CD4-positive, alpha-beta T cell (primary cell): ENCODE results near the gene ADAMTSL1. TPM values are rescaled to one million over a fixed set of nuclear protein-coding genes. Genes with fewer than 3 reads are reported as not detected.

Experiments
- ATAC-seq: fragments of 200-7000 bp; cut with Tn5 transposase; one replicate; pipeline ENCODE4 v1.10.0; 2022; ENCODE audit warnings: mild to moderate bottlenecking; ENCODE audit not compliant: poor library complexity
- CTCF ChIA-PET: fragments of 350-600 bp; sonication (Branson Sonifier 250); formaldehyde crosslinking; loops from one replicate; lab custom pipeline; 2021; ENCODE audit warnings: antibody characterized with exemption, inconsistent platforms; lab: Charles Lee
- POLR2A ChIA-PET: fragments of 350-600 bp; sonication (Branson Sonifier 250); formaldehyde crosslinking; loops from one replicate; lab custom pipeline; 2021; ENCODE audit warnings: antibody characterized with exemption, inconsistent platforms; lab: Charles Lee
- DNase-seq, 14 experiments: peaks; one replicate each; pipeline ENCODE4 v3.0.0-alpha.2; 2013 to 2020; ENCODE audit warnings: mixed read lengths in 2 of 14
- H3K27ac ChIP-seq, 2 donors: one replicate each; pipeline versions ENCODE4 v1.5.1 to v1.7.0; 2013; ENCODE audit warnings: low read length in 2 of 2, low read depth in 1 of 2, mild to moderate bottlenecking in 1 of 2
- H3K27me3 ChIP-seq, 2 experiments: 1 replicate in 1 of 2; 2 replicates in 1 of 2; pipeline versions ENCODE4 v1.6.1 to v1.7.0; 2013; ENCODE audit warnings: low read length in 2 of 2, control low read depth in 1 of 2, mild to moderate bottlenecking in 1 of 2, moderate library complexity in 1 of 2; ENCODE audit not compliant: insufficient read depth in 2 of 2, control insufficient read depth in 1 of 2
- H3K36me3 ChIP-seq: one replicate; pipeline ENCODE4 v1.6.1; 2013; ENCODE audit warnings: low read length, control low read depth; ENCODE audit not compliant: insufficient read depth
- H3K4me1 ChIP-seq: one replicate; pipeline ENCODE4 v1.6.1; 2013; ENCODE audit warnings: low read length, control low read depth; ENCODE audit not compliant: insufficient read depth
- H3K4me3 ChIP-seq: one replicate; pipeline ENCODE4 v1.5.1; 2013; ENCODE audit warnings: mild to moderate bottlenecking, low read length, moderate library complexity
- H3K9me3 ChIP-seq, 2 experiments: 1 replicate in 1 of 2; 2 replicates in 1 of 2; pipeline versions ENCODE4 v1.6.1 to v1.7.0; 2013; ENCODE audit warnings: low read length in 2 of 2, mild to moderate bottlenecking in 2 of 2, control low read depth in 1 of 2, moderate library complexity in 1 of 2; ENCODE audit not compliant: control insufficient read depth in 1 of 2, insufficient read depth in 1 of 2
- H3K27ac Mint-ChIP-seq: one replicate; pipeline ENCODE4 v1.8.0; 2020; ENCODE audit warnings: mixed read lengths
- H3K27me3 Mint-ChIP-seq: one replicate; pipeline ENCODE4 v1.8.0; 2021; ENCODE audit warnings: mixed read lengths
- H3K36me3 Mint-ChIP-seq: one replicate; pipeline ENCODE4 v1.8.0; 2021; ENCODE audit warnings: low read depth, mixed read lengths
- H3K4me1 Mint-ChIP-seq: one replicate; pipeline ENCODE4 v1.8.0; 2021; ENCODE audit warnings: low read depth, mixed read lengths
- H3K4me3 Mint-ChIP-seq: one replicate; pipeline ENCODE4 v1.8.0; 2020; ENCODE audit warnings: mild to moderate bottlenecking, mixed read lengths
- H3K9me3 Mint-ChIP-seq: one replicate; pipeline ENCODE4 v1.8.0; 2020; ENCODE audit warnings: mixed read lengths
- intact Hi-C, 2 experiments: fragments of 100-400 bp; cut with DNase I in 1 of 2; cut with micrococcal nuclease in 1 of 2; formaldehyde crosslinking; loops; one replicate each; pipeline versions ENCODE4 v1.15.1 to v1.9.0; 2023 to 2025; cut with DNase I, micrococcal nuclease
- total RNA-seq, 174 experiments: library from RNA in 2 of 174; stranded (reverse) in 2 of 174; gene quantifications; one replicate each; pipeline ENCODE4 v1.2.3 and lab custom pipeline; 2021 to 2026
- TF ChIP-seq, protein P1 (sequence below): fragments of 200-600 bp; IDR thresholded peaks from one replicate; pipeline ENCODE4 v1.8.0; 2022; ENCODE audit warnings: antibody characterized with exemption, mild to moderate bottlenecking

ADAMTSL1 gene
- total RNA-seq, 2 experiments from 2014 or later = not detected

DNA sequence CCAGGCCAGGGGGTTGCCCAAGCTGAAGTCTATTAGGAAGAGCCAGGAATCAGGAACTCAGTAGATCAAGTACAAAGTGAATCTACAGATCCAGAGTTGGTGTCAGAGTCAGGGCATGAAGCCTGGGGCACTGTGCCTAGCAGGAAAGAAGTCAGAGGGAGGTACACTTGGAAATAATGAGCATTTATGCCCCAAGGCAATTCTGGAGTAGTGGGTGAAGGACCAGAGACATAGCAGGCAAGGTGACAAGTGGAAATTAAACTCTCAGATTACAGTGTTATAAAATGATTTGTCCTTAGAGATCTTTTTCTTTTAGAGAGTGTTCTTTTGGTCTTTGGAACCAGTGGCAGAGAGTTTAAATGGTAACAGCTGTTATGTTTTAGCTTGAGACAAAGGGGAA is 138.0 kb downstream of the ADAMTSL1 start:
- Mint-ChIP-seq H3K9me3 (no peaks in the 10 kb centered on the region), H3K36me3 (no peaks in the 10 kb centered on the region), H3K27ac (no peak overlapping the region), H3K27me3 (peaks cover 3% of the 10 kb centered on the region), H3K4me3 (no peak overlapping the region), H3K4me1 (no peaks in the 10 kb centered on the region)
- ChIA-PET CTCF (no interaction called here), POLR2A (no interaction called here)
- Histone ChIP-seq H3K36me3 (no peaks in the 10 kb centered on the region), H3K27ac (no peak overlapping the region), H3K9me3 (no peaks in the 10 kb centered on the region), H3K27me3 (no peaks in the 10 kb centered on the region), H3K4me3 (no peak overlapping the region), H3K4me1 (no peaks in the 10 kb centered on the region)
- intact Hi-C loops = loop anchor here in 1 of 2 experiments (10.0 kb wide), 1 partner anchor 63 kb away; no protein-coding TSS in a partner anchor
- ATAC-seq (no peak), DNase-seq (no peak)
- TF ChIP-seq, protein P1, sequence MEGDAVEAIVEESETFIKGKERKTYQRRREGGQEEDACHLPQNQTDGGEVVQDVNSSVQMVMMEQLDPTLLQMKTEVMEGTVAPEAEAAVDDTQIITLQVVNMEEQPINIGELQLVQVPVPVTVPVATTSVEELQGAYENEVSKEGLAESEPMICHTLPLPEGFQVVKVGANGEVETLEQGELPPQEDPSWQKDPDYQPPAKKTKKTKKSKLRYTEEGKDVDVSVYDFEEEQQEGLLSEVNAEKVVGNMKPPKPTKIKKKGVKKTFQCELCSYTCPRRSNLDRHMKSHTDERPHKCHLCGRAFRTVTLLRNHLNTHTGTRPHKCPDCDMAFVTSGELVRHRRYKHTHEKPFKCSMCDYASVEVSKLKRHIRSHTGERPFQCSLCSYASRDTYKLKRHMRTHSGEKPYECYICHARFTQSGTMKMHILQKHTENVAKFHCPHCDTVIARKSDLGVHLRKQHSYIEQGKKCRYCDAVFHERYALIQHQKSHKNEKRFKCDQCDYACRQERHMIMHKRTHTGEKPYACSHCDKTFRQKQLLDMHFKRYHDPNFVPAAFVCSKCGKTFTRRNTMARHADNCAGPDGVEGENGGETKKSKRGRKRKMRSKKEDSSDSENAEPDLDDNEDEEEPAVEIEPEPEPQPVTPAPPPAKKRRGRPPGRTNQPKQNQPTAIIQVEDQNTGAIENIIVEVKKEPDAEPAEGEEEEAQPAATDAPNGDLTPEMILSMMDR = no peak

- intact Hi-C loops = loop anchor here in 1 of 2 experiments (10.0 kb wide), 1 partner anchor 61 kb away; no protein-coding TSS in a partner anchor
- Mint-ChIP-seq H3K4me1 (no peaks in the 10 kb centered on the region), H3K9me3 (no peaks in the 10 kb centered on the region), H3K27me3 (peaks cover under 1% of the 10 kb centered on the region), H3K36me3 (no peaks in the 10 kb centered on the region), H3K27ac (no peak overlapping the region), H3K4me3 (no peak overlapping the region)
- ATAC-seq (no peak), DNase-seq (no peak)
- peaks cover 0 to 2% of the 10 kb centered on the region in 2 experiments for H3K27me3 ChIP-seq
- no peaks in the 10 kb centered on the region for H3K4me1 ChIP-seq
- no peak overlapping the region for H3K4me3 ChIP-seq
- TF ChIP-seq, protein P1 = no peak
- no peaks in the 10 kb centered on the region for H3K9me3 ChIP-seq
- ChIA-PET POLR2A (no interaction called here), CTCF (no interaction called here)
- H3K27ac ChIP-seq = no peak overlapping the region
- no peaks in the 10 kb centered on the region for H3K36me3 ChIP-seq
Observed at GRCh38 chr9:18614116-18614515, 140.2 kb downstream of the ADAMTSL1 start.

DNA sequence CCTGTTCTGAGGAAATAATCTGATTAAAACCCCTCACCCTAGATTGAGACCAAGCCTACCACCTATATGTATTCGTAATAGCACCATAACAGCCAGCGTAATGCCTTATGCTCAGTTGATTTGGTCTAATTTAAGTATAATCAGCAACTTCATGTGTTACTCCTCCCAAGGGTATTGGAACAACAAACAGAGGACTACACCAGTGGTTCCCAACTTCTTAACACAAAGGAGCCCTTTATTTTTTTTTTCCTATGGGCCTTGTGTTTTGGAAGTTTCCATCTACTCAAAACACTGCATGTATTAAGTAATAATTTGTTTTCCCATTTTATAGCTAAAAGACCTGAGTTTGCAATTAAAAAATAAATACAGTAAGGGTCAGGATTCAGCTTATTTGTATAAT is 140.7 kb downstream of the ADAMTSL1 start:
- no peak for DNase-seq
- intact Hi-C loops = loop anchor here in 1 of 2 experiments (10.0 kb wide), 1 partner anchor 60 kb away; no protein-coding TSS in a partner anchor
- Mint-ChIP-seq H3K27ac (no peak overlapping the region), H3K27me3 (no peaks in the 10 kb centered on the region), H3K36me3 (no peaks in the 10 kb centered on the region), H3K4me1 (no peaks in the 10 kb centered on the region), H3K9me3 (no peaks in the 10 kb centered on the region), H3K4me3 (no peak overlapping the region)
- no peaks in the 10 kb centered on the region for H3K9me3 ChIP-seq
- no peaks in the 10 kb centered on the region for H3K36me3 ChIP-seq
- H3K27me3 ChIP-seq = peaks cover 0 to 2% of the 10 kb centered on the region in 2 experiments
- ChIA-PET CTCF (no interaction called here), POLR2A (no interaction called here)
- H3K4me3 ChIP-seq = no peak overlapping the region
- H3K27ac ChIP-seq = no peak overlapping the region
- TF ChIP-seq, protein P1 = no peak
- H3K4me1 ChIP-seq = no peaks in the 10 kb centered on the region
- no peak for ATAC-seq
